ENCODE measurements around the gene SLC26A6. TPM values are rescaled to one million over a fixed set of nuclear protein-coding genes. Genes with fewer than 3 reads are reported as not detected.

The SLC26A6 gene
- total RNA-seq, 3 donors from 2014 or later (not counting 1 experiment from before 2014, with no cell fraction given): 25.8 to 37.6 (median 32.3) TPM

- Histone ChIP-seq H3K4me1 (ENCODE audit: control insufficient read depth, insufficient read depth, low read length) (peaks cover 34% of the 10 kb centered on the region), H3K27me3 (ENCODE audit: control insufficient read depth, insufficient read depth, low read length) (peaks cover 16% of the 10 kb centered on the region), H3K9me3 (ENCODE audit: control insufficient read depth, insufficient read depth, low read length) (peaks cover 3% of the 10 kb centered on the region), H3K4me3 (ENCODE audit: low read length) (no peak overlapping the region), H3K36me3 (ENCODE audit: control insufficient read depth, insufficient read depth, low read length) (no peaks in the 10 kb centered on the region), H3K27ac (ENCODE audit: low read length) (no peak overlapping the region)
- H3K27me3 Mint-ChIP-seq (ENCODE audit: low read depth in 2 of 2): peaks cover 7 to 11% of the 10 kb centered on the region in 2 donors
- H3K27ac Mint-ChIP-seq: peak overlapping the region in 1 of 2 donors; percentile 93
- H3K36me3 Mint-ChIP-seq: no peaks in the 10 kb centered on the region
- H3K4me3 Mint-ChIP-seq: peak overlapping the region; percentile 86
- TF ChIP-seq, protein P1, sequence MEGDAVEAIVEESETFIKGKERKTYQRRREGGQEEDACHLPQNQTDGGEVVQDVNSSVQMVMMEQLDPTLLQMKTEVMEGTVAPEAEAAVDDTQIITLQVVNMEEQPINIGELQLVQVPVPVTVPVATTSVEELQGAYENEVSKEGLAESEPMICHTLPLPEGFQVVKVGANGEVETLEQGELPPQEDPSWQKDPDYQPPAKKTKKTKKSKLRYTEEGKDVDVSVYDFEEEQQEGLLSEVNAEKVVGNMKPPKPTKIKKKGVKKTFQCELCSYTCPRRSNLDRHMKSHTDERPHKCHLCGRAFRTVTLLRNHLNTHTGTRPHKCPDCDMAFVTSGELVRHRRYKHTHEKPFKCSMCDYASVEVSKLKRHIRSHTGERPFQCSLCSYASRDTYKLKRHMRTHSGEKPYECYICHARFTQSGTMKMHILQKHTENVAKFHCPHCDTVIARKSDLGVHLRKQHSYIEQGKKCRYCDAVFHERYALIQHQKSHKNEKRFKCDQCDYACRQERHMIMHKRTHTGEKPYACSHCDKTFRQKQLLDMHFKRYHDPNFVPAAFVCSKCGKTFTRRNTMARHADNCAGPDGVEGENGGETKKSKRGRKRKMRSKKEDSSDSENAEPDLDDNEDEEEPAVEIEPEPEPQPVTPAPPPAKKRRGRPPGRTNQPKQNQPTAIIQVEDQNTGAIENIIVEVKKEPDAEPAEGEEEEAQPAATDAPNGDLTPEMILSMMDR (IDR thresholded peaks at IDR 0.05): peak; percentile 54
- intact Hi-C loops (cut with micrococcal nuclease): loop anchor here (2.0 kb wide), 1 partner anchor 53 kb away; the partner anchor contains the start of gene IP6K2
- peaks cover 10 to 17% of the 10 kb centered on the region in 2 donors for H3K4me1 Mint-ChIP-seq
- H3K9me3 Mint-ChIP-seq: no peaks in the 10 kb centered on the region
- ATAC-seq: no peak
- DNase-seq: no peak
- WGBS (ENCODE audit: insufficient coverage): 70% methylated on average over 11 of the region's 11 CpGs
Measured at GRCh38 chr3:48664313-48664644, 29.0 kb upstream of the SLC26A6 start.

DNA sequence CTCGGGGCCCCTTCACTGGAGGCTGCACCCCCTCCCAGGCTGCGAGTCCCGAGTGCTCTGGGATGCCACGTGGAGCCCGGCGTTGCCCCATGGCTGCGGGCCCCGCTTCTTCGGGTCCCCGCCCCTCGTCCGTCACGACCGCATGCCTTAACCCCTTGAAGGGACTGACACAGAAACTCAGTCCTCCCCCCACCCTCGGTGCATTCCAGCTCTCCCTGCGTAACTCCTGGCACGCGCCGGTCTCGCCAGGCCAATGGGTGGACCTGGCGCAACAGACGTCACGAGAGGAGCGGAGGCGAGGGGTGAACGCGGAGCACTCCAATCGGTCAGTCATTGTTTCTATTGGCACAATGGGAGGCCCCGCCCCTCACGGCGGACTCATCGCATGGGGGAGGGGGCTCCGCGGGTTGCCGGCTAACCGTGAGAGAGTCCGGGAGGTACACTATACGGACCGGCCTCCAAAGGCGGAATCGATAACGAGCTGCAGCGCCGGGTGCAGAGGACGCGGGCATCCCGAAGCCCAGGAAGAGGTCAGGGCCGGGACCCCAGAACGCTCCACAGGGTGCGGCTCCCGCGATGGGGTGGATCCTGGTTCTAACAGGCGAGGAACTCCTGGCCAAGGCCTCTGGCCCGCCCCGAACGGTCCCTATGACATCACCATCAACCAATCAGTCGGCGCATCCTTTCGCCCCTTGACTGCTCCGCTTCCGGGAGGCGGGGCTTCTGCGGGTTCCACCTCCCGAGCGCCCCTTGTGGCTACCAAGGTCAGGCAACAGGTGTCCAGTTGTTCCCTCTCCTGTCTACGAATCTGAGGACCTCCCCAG, 28.4 kb upstream of the SLC26A6 start:
- H3K27me3 Mint-ChIP-seq (ENCODE audit: low read depth in 2 of 2): peaks cover 7 to 14% of the 10 kb centered on the region in 2 donors
- intact Hi-C loops (cut with micrococcal nuclease): loop anchor here (2.0 kb wide), 1 partner anchor 53 kb away; the partner anchor contains the start of gene IP6K2

GRCh38 chr3:48662753-48663488, 27.7 kb upstream of the SLC26A6 start, which contains the start of gene CELSR3:
TSS of gene CELSR3 (minus strand) at chr3:48662886. CDS start at chr3:48662634, 252 bp downstream.
- no peaks in the 10 kb centered on the region for H3K36me3 ChIP-seq (ENCODE audit: control insufficient read depth, insufficient read depth, low read length)
- 3% methylated on average over 50 of the region's 52 CpGs for WGBS (ENCODE audit: insufficient coverage)
- no peaks in the 10 kb centered on the region for H3K9me3 Mint-ChIP-seq
- H3K36me3 Mint-ChIP-seq: no peaks in the 10 kb centered on the region
- TF ChIP-seq, protein P1 (IDR thresholded peaks at IDR 0.05): no peak
- H3K4me3 ChIP-seq (ENCODE audit: low read length): peak within 1 kb of the TSS; percentile 51
- peaks cover 34% of the 10 kb centered on the region for H3K4me1 ChIP-seq (ENCODE audit: control insufficient read depth, insufficient read depth, low read length)
- no peak within 1 kb of the TSS for H3K27ac ChIP-seq (ENCODE audit: low read length)
- peaks cover 16% of the 10 kb centered on the region for H3K27me3 ChIP-seq (ENCODE audit: control insufficient read depth, insufficient read depth, low read length)
- peaks cover 7 to 15% of the 10 kb centered on the region in 2 donors for H3K27me3 Mint-ChIP-seq (ENCODE audit: low read depth in 2 of 2)
- peak; percentile 63 to 82 for DNase-seq
- peaks cover 10 to 17% of the 10 kb centered on the region in 2 donors for H3K4me1 Mint-ChIP-seq
- peaks cover 3% of the 10 kb centered on the region for H3K9me3 ChIP-seq (ENCODE audit: control insufficient read depth, insufficient read depth, low read length)
- peak; percentile 39 to 61 (median 55) for ATAC-seq
- intact Hi-C loops (cut with micrococcal nuclease): no loop called here
- H3K4me3 Mint-ChIP-seq: peak within 1 kb of the TSS; percentile 86
- peak within 1 kb of the TSS; percentile 80 to 93 for H3K27ac Mint-ChIP-seq

More for the DNA sequence above, 28.4 kb upstream of the SLC26A6 start:
- Mint-ChIP-seq H3K27ac (peak overlapping the region; percentile 80 to 93), H3K9me3 (no peaks in the 10 kb centered on the region), H3K4me1 (peaks cover 10 to 17% of the 10 kb centered on the region in 2 donors), H3K4me3 (peak overlapping the region; percentile 86), H3K36me3 (no peaks in the 10 kb centered on the region)
- 3% methylated on average over 66 of the region's 66 CpGs for WGBS (ENCODE audit: insufficient coverage)
- ATAC-seq: peak; percentile 82 to 90 (median 86)
- peak overlapping the region; percentile 51 for H3K4me3 ChIP-seq (ENCODE audit: low read length)
- H3K27ac ChIP-seq (ENCODE audit: low read length): no peak overlapping the region
- peaks cover 3% of the 10 kb centered on the region for H3K9me3 ChIP-seq (ENCODE audit: control insufficient read depth, insufficient read depth, low read length)
- peaks cover 34% of the 10 kb centered on the region for H3K4me1 ChIP-seq (ENCODE audit: control insufficient read depth, insufficient read depth, low read length)
- TF ChIP-seq, protein P1 (IDR thresholded peaks at IDR 0.05): peak; percentile 81
- H3K27me3 ChIP-seq (ENCODE audit: control insufficient read depth, insufficient read depth, low read length): peaks cover 16% of the 10 kb centered on the region
- no peaks in the 10 kb centered on the region for H3K36me3 ChIP-seq (ENCODE audit: control insufficient read depth, insufficient read depth, low read length)
- DNase-seq: peak; percentile 89 to 92
